NCI-H526 (cell line): ENCODE data around the gene CIDEB.
A peak's percentile ranks its signal among the peaks of the same experiment; 100 is the strongest.
"Not testable (repeated sequence)": the region's sequence is repeated elsewhere in the genome, so short reads cannot be mapped to it uniquely, and the experiment has no call there.

Source experiments
- DNase-seq, 2 experiments: peaks; one replicate each; lab custom pipeline; 2025; lab: John Stamatoyannopoulos, UW

The CIDEB gene, protein sequence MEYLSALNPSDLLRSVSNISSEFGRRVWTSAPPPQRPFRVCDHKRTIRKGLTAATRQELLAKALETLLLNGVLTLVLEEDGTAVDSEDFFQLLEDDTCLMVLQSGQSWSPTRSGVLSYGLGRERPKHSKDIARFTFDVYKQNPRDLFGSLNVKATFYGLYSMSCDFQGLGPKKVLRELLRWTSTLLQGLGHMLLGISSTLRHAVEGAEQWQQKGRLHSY

DNA sequence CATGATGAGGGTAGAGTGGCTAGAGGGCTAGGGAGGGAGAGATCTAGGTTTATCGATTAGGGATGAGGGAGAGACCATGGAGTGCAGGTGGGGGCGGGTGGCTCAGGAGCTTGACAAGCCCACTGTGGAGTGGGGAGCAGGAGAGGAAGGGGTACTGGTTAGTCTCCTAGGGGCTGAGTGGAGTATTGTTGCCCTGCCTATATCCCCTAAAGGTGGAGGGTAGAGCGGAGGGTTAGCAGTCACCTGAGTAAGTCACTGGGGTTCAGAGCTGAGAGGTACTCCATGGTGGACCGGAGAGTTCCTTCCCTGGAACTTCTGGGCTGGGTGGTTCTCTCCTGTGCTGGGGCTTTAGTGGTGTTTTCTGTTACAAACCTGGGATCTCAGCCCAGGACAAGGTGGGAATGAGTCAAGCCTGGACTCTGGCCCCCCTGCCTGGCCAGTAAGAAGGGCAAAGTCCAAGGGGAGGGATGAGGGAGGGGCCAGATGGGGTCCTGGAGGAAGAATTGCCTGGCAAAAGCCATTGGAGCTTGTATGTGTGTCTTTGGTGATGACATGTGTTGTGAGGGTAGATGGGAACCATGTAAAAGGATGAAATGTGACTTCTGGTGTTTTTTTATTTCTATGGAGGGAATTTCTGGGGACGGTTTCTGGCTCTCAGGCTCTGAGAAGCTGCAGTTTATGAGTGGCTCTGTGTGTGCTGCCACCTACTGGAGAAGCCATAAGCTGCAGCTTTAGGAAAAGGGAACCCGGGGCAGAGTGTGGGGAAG, at the start of gene CIDEB:
TSS of gene CIDEB (minus strand) at position 403 of the 767 bp plus-strand sequence. CDS start at position 284, 119 bp downstream.
- peak; percentile 11 to 69 for DNase-seq

DNA sequence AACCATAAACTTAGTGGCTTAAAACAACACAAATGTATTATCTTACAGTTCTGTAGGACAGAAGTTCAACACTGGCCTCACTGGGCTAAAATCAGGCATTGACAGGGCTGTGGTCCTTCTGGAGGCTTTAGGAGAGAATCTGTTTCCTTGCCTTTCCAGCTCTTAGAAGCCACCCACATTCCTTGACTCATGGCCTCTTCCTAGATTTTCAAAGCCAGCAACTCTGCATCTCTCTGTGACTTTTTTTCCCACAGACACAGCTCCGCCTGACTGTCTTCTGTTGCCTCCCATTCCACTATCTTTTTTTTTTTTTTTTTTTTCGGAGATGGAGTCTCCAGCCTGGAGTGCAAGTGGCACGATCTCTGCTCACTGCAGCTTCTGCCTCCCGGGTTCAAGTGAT, 48.4 kb upstream of the CIDEB start:
- DNase-seq: no peak

DNA sequence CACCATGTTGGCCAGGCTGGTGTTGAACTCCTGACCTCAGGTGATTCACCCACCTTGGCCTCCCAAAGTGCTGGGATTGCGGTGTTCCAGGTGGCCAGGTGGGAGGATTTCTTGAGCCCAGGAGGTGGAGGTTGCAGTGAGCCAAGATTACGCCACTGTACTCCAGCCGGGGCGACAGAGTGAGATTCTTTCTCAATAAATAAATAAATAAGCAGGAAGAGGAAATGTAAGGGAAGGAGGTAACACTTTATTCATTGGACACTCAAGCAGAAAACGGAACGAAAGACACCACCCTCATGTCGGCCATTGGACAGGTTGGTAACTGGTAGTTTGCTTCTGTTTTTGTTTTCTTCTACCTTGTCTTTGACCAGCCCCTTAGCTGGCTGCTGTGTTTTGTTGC, 47.2 kb upstream of the CIDEB start:
- no peak for DNase-seq

DNA sequence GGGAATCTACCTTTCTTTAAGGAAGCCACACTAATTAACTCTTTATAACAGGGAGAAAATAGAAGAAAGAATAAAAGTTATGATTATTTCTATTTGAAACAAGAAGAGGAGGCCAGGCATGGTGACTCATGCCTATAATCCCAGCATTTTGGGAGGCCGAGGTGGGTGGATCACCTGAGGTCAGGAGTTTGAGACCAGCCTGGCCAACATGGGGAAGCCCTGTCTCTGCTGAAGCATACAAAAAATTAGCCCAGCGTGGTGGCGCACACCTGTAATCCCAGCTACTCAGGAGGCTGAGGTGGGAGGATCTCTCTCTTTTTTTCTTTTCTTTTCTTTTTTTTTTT, 46.7 kb upstream of the CIDEB start:
- not testable (repeated sequence) for DNase-seq

DNA sequence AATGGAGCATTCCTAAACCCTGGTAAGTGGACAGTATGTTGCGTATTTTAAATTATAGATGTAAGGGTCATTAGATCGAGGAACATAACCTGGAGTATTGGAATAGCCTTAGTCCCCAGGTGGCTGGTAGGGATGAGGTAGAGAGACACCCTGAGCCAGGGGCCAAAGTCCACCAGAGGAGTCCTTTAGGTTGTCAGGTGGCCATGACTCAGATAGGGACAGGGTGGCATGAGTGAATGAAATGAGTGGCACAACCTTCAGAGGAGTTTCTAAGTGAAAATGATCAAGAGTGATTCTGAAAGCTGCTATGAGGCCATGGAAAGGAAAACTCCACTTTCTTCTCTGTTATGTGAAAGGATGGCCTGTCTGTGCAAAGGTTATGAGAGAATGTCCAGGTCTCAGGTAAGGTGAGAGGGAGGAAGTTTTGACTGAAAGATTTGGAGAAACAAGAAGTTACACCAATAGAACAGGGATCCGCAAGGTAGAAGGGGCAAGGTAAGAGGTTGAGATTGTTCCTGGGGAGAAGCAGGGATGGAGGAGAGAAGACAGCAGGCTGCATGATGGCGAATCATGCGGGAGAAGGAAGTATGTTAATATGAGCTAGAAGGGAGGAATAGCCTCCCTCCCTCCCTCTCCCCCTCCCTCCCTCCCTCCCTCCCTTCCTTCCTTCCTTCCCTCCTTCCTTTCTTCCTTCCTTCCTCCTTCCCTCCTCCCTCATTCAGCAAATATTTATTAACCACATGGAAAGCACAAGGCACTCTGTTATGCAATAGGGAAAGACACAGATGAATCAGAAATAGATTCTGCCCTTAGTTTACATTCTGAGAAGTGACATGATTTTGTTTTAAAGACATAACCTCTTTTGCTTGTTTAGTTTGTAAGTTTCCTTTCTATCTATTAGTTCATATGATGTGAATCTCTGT, 46.0 kb upstream of the CIDEB start:
- no peak for DNase-seq

DNA sequence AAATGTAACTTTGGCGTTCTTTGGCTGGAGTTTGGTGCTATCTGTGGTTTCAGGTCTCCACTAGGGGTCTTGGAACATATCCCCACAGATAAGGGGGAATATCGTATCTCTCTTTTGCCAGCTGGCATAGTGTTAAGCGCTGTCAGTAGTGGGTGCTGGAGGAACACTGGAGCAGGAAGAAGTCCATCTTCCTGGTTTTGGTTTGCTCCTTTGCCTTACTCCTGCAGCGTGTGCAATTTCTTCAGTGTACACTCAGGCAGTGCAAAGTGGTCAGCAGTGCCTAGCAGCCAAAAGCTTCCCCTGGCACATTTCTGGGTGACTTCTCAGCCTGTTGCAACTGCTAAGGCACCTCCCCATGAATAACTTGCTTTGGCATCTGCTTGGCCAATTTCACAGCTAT, 43.7 kb upstream of the CIDEB start:
- peak in 1 of 2 experiments; percentile 49 for DNase-seq

DNA sequence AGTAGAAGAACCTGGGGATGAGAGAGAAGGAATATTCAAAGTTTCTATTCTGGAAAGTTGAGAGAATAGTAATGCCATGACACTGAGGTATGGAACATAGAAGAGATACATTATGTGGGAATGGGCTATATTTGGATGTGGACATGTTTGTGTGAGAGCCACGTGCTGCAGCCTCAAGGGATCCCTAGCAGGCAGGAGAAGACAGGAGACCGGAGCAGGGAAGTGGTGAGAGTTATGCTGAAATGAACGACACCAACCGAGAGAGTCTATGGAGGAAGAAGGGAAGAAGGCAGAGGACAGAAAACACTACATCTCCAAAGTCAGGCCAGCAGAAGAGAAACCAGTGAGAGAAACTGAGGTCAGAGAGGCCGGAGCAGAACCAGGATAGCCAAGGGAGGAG, 42.0 kb upstream of the CIDEB start:
- DNase-seq: no peak

DNA sequence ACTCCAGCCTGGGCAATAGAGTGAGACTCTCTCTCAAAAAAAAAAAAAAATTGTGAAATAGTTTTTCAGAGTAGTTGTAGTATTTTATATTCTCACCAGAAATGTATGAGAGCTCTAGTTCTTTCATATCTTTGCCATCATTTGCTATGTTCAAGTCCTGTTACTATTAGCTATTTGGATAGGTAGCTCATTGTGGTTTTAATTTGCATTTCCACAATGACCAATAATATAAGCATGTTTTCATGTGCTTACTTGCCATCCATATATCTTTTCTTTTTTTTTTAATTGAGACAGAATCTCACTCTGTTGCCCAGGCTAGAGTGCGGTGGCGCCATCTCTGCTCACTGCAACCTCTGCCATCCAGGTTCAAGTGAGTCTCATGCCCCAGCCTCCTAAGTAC, 40.4 kb upstream of the CIDEB start:
- DNase-seq: no peak

DNA sequence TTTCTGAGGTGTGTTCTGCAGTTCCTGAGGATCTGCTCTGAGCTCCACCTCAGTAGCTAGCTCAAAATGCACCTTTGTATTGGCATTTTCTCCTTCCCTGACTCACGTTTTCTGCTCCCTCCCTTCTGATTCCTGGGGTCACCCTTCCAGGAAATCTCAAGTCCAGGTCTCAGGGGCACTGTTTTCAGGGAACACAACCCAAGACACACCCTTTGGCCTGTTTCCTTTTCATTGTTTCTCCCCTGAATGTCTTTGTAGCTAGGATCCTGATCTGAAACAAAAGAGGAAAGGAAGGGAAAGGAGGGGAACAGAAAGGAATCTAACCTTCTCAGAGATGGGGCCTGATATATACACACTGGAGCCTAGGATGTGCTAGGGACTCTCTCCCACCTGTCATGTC, 39.4 kb upstream of the CIDEB start:
- DNase-seq: no peak

DNA sequence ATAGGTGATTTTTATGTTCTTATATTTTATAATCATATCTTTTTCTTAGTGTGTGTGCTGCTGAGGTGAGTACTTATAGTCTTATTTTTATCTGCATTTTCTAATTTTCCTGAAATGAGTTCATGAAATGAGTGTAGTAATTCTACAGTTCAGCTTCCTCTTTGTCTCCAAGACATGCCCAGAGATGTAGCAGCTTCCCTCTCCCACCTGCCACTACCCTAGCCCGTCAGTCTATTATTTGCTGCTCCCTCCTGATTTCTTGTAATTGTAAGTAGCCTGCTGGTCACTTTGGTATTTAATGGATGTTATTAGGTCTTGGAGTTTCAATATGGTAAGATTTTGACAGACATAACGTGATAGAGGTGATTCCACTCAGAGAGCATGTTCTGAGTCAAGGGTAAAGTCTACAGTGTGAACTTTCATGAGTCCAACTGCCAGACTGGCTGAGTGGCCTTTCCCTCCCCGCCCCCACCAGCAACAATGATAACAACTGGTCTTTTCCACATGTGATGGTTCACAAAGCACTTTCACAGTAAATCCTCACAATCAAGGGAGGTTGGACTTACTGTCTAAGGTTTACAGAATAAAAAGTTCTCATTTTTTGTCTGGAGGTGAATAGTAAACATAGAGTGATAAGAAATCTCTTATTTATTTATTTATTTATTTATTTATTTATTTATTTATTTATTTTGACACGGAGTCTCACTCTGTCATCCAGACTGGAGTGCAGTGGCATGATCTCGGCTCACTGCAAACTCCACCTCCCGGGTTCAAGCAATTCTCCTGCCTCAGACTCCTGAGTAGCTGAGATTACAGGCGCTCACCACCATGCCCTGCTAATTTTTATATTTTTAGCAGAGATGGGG, 36.3 kb upstream of the CIDEB start:
- no peak for DNase-seq

DNA sequence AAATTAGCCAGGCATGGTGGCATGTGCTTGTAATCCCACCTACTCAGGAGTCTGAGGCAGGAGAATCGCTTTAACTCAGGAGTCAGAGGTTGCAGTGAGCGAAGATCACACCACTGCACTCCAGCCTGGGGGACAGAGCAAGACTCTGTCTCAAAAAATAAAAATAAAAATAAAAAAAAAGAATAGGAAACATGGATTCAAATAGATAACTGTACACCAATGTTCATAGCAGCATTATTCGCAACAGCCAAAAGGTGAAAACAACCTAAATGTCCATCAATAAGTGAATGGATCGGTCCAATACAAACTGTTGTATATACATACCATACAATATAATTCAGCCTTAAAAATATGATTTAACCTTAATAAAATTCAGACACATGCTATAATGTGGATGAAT, 35.1 kb upstream of the CIDEB start:
- DNase-seq: no peak

DNA sequence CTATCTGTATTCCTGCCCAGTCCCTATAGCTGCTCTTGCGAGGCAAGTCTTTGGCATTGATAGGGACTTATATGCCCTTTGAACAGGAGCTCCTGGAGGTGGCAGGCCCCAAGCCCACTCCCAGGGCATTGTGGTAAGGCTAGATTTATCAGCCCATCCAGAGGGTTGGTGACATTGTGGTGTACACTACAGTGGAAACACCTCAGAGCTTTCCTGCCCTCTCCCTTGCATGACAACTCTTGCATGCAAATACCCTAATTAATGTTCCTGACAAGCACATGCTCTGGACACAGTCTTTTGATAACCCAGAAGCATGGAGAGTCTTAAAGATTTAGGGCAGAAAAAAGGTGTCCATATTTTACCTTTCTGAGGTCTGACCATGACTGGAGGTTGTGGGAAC, 32.8 kb upstream of the CIDEB start:
- DNase-seq: peak in 1 of 2 experiments; percentile 23

DNA sequence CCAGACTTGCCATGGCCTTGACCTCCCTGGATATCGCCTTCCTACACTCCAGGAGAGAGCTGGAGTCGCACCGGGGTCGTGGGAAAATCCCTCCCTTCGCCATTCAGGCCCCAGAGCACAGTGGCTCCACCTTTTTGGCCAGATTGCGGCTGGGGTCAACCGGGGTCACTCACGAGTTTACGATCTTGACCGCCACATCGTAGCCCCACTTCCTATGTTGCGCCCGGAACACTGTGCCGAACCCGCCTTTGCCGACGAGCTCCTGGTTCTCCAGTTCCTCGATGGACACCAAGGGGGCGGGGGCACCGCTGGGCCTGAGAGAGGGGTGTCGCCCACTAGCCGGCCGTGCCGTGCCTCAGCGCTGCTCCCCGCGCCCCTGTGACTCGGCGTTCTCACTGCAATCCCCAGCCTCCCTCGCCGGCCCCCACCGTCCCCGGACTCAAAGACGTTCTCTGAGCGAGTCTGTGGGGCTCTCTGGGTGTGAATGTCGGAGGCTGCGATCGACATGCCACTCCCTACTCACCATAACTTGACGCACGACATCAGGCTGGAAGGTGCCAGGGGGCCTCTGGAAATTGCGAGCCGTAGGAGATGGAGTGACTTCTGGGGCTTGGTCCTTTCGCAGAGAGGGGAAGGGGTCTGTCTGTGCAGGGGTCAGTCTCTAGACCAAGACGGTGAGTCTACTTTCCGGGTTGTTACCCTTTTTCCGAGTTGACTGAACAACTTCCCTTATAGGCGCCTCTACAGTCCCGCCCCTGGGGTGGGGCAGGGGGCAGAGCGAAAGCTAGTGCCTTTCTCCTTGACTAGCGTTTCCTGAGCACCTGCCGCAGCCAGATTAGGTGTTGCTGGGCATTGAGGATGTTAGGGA, 31.7 kb upstream of the CIDEB start, which contains the start of gene RIPK3:
TSS of gene RIPK3 (minus strand) at position 708 of the 868 bp plus-strand sequence. CDS start at position 543, 165 bp downstream.
- no peak for DNase-seq

DNA sequence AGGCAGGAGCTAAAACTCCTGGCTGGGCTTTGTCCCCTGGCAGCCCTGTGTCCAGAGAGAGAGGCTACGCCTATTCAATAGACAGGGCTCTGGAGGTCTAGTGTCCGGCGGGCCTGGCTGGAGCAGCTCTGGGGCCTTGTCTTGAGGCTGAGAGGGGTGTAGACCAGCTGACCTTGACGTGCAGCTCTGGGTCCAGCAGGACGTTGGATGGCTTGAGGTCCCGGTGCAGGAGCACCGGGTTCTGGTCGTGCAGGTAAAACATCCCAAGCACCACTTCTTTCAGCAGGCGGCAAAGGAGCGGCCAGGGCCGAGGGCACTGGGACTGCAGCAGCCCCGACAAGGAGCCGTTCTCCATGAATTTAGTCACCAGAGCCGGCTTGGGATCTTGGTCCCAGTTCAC, 31.1 kb upstream of the CIDEB start:
- DNase-seq: no peak

DNA sequence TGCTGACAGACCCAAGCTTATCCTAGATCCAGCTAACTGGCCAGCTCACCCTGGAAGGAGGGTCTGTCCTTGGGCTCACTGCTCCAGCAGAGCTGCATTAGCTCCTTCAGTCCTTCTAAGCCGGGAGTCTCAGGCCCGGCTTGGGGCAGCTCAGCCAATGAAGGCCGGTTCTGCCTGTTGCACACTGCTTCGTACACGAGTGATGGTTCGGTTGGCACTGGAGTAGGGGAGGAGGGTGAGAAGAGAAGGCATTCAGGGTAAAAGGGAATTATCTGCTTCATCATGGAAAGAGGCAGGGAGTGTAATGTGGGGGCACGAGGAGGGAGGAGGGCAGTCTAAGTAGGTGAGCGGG, 30.0 kb upstream of the CIDEB start:
- DNase-seq: no peak

DNA sequence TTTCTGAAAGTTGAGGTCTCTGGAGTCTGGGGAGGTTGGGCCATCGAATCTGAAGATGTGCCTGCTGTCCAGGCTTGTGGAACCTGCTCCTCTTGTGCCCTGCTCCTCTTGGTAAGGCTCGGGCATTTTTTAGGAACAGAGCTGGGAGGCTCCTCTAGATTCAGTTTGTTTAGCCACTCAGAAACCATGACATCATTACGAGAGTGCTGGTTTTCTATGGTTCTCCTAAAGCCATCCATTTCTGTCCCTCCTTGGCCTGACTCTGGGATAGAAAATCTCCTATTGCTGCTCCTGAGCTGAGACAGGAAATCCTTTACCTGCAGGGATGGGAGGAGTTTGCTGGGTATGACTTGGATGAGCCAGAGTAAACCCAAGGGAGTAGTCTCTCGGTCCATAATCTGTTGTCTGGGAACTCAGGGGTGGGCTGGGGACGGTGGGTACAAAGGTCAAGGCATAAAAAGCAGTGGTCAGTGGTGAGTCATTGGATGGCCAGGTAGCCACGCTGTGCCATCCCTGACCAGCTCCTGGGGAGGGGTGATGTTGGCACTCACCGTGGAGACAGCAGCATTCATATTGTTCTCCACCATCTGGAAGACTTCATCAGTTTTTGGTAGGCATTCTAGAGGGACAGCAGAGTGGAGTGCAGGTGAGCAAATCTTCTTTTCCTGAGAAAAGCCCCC, 29.5 kb upstream of the CIDEB start:
- DNase-seq: no peak

DNA sequence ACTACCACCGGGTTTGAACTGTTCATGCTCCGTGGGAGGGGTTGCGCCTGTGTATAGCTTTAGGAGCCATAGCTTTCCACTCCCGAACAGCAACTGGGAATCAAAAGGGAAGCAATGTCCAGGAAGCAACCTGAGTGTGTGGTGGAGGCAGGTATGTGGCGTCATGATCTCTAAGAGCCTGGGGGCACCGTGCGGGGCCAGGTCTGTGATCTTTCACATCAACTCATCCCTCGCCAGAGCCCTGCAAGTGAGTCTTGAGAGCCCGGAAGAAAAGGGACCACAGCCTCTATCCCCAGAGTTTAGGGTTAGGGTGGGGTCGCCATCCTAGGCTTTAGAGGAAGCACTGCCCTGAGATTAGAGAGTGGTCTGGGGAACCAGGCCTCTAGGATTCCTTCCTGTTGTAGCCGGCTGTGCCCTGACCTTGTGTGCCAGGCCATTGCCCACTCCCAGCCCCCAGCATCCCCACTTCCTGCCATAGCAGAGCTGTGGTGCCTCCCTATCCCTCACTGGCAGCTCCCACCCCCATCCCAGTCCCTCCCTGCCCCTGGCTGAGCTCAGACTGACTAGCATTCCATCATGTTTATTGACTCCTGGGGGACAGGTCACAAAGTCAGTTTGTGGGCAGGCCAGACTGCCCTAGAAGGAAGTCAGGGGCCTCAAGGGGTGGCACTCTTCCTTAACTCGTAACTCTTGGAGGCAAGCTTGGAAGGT, 27.8 kb upstream of the CIDEB start:
- no peak for DNase-seq

DNA sequence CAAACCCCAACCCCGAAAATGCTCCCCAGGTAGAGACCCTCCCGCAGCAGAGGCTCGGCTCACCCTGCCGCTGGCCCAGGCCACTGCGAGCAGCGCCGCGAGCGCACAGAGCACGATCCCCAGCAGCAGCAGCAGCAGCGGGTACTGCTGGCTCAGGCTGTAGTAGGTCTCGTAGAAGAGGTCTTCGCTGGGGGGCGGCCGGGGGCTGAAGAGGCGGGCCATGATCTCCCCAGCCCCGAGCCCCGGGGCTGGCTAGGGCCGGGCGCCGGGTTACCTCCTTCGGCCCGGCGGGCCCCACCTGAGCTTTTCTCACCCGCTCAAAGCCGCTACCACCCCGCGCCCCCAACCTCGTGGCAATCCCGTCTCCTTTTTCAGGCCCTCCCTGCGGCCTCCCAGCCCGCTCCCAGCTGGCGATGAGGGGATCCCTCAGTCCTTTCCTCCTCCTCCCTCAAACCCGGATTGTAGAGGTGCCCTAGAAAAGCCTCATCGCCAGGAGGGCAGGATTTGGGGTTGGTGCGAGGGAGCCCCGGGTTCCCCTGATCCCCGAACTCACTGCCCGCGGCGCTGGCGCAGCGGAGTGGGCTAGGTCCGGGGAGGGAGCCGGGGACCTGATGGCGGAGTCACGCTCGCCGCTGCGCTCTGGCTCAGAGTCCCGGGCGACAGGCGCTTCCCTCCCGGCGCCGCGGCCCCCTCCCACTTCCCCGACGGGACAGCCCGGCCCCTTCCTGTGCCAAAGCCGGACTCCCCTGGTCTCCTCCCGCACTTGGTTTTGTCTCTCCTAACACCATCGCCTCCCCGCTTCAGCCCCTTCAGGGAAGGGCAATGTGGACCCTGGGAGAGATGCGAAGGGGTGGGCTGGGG, 26.9 kb upstream of the CIDEB start, which contains the start of gene ADCY4:
TSS of gene ADCY4 (minus strand) at position 641 of the 861 bp plus-strand sequence. CDS start at position 222, 419 bp downstream.
- DNase-seq: no peak
